GM18505 (cell line): Measurements from ENCODE around the gene SEPTIN5.

Experiments used
- ATAC-seq: cut with Tn5 transposase; IDR thresholded peaks from one replicate; pipeline ENCODE4 v1.9.1; 2021; ENCODE audit not compliant: unreplicated experiment
- POLR2A ChIP-seq: IDR thresholded peaks from 4 replicates; pipeline ENCODE4 v1.6.1; 2011; ENCODE audit warnings: borderline replicate concordance; ENCODE audit not compliant: insufficient read depth, insufficient read length; ENCODE audit errors: extremely low read depth

Gene SEPTIN5

GRCh38 chr22:19743651-19744050 is 29.3 kb downstream of the SEPTIN5 start:
- TF ChIP-seq POLR2A, result no peak
- no peak for ATAC-seq

GRCh38 chr22:19744350-19745006 is 30.2 kb downstream of the SEPTIN5 start:
- TF ChIP-seq POLR2A, result no peak
- ATAC-seq, result no peak

- TF ChIP-seq POLR2A, result no peak
- no peak for ATAC-seq
These were observed 31.1 kb downstream of the SEPTIN5 start for GRCh38 chr22:19745155-19746101.

- no peak for ATAC-seq
- no peak for TF ChIP-seq POLR2A
These were observed 32.4 kb downstream of the SEPTIN5 start for GRCh38 chr22:19746726-19747125.

- no peak for TF ChIP-seq POLR2A
- ATAC-seq, result no peak
These were observed 33.2 kb downstream of the SEPTIN5 start for GRCh38 chr22:19747551-19747950.

- ATAC-seq, result no peak
- no peak for TF ChIP-seq POLR2A
These were observed 33.8 kb downstream of the SEPTIN5 start for GRCh38 chr22:19748139-19748538.

- no peak for ATAC-seq
- TF ChIP-seq POLR2A, result no peak
These were observed 34.8 kb downstream of the SEPTIN5 start for GRCh38 chr22:19748991-19749664.

- ATAC-seq, result no peak
- TF ChIP-seq POLR2A, result no peak
These were observed 35.6 kb downstream of the SEPTIN5 start for GRCh38 chr22:19749876-19750275.

- no peak for TF ChIP-seq POLR2A
- ATAC-seq, result no peak
These were observed 36.5 kb downstream of the SEPTIN5 start for GRCh38 chr22:19750507-19751490.

GRCh38 chr22:19751497-19752245 is 37.4 kb downstream of the SEPTIN5 start:
- ATAC-seq, result no peak
- no peak for TF ChIP-seq POLR2A

- TF ChIP-seq POLR2A, result no peak
- no peak for ATAC-seq
These were observed 39.0 kb downstream of the SEPTIN5 start for GRCh38 chr22:19753090-19753842.

GRCh38 chr22:19753996-19754700 is 39.8 kb downstream of the SEPTIN5 start:
- TF ChIP-seq POLR2A, result no peak
- ATAC-seq, result no peak
